Neural progenitor cell (in vitro differentiated cells): Measurements from ENCODE around the gene COLEC12. TPM values are rescaled to one million over a fixed set of nuclear protein-coding genes. Genes with fewer than 3 reads are reported as not detected.

Source experiments
- DNase-seq: peaks from one replicate; pipeline ENCODE4 v3.0.0-alpha.2; 2016; ENCODE audit warnings: low spot score
- H2AFZ ChIP-seq: fragments of 200-600 bp; sonication (generic); replicated peaks from 2 replicates; pipeline ENCODE4 v1.6.1; 2016; ENCODE audit warnings: antibody characterized with exemption
- H3F3A ChIP-seq: fragments of 200-600 bp; sonication (generic); 2 replicates; pipeline ENCODE4 v1.6.1; 2016; ENCODE audit warnings: antibody characterized with exemption, low read depth
- H3K27ac ChIP-seq: fragments of 200-600 bp; sonication (generic); 2 replicates; pipeline ENCODE4 v1.5.1; 2016; ENCODE audit warnings: mild to moderate bottlenecking
- H3K27me3 ChIP-seq: fragments of 200-600 bp; sonication (generic); 2 replicates; pipeline ENCODE4 v1.6.1; 2016; ENCODE audit warnings: mild to moderate bottlenecking, moderate library complexity
- H3K36me3 ChIP-seq: fragments of 200-600 bp; sonication (generic); 2 replicates; pipeline ENCODE4 v1.5.1; 2016
- H3K4me1 ChIP-seq: fragments of 200-600 bp; sonication (generic); 2 replicates; pipeline ENCODE4 v1.6.1; 2016; ENCODE audit warnings: mixed run types
- H3K4me2 ChIP-seq: fragments of 200-600 bp; sonication (generic); 2 replicates; pipeline ENCODE4 v1.6.1; 2016
- H3K4me3 ChIP-seq: fragments of 200-600 bp; sonication (generic); 2 replicates; pipeline ENCODE4 v1.5.1; 2016
- H3K79me2 ChIP-seq: fragments of 200-600 bp; sonication (generic); 2 replicates; pipeline ENCODE4 v1.6.1; 2016; ENCODE audit warnings: low read depth
- H3K9ac ChIP-seq: fragments of 200-600 bp; sonication (generic); 2 replicates; pipeline ENCODE4 v1.6.1; 2016
- H3K9me3 ChIP-seq: fragments of 200-600 bp; sonication (generic); 2 replicates; pipeline ENCODE4 v1.5.1; 2016; ENCODE audit warnings: low read depth
- H4K20me1 ChIP-seq: fragments of 200-600 bp; sonication (generic); 2 replicates; pipeline ENCODE4 v1.6.1; 2016; ENCODE audit warnings: low read depth
- H3K27ac Mint-ChIP-seq: 3 replicates; pipeline ENCODE4 v1.8.0; 2021; ENCODE audit warnings: mixed read lengths
- H3K27me3 Mint-ChIP-seq: 2 replicates; pipeline ENCODE4 v1.8.0; 2022; ENCODE audit warnings: low read depth, mild to moderate bottlenecking, inconsistent platforms, moderate library complexity, mixed read lengths; ENCODE audit not compliant: insufficient read depth
- H3K36me3 Mint-ChIP-seq: 3 replicates; pipeline ENCODE4 v1.8.0; 2021; ENCODE audit warnings: mixed read lengths
- H3K4me1 Mint-ChIP-seq: 3 replicates; pipeline ENCODE4 v1.8.0; 2021; ENCODE audit warnings: mixed read lengths
- H3K4me3 Mint-ChIP-seq: 3 replicates; pipeline ENCODE4 v1.8.0; 2021; ENCODE audit warnings: mild to moderate bottlenecking, moderate library complexity, mixed read lengths
- H3K9me3 Mint-ChIP-seq: 3 replicates; pipeline ENCODE4 v1.8.0; 2020; ENCODE audit warnings: mixed read lengths
- EZH2 ChIP-seq: fragments of 200-600 bp; sonication (generic); IDR thresholded peaks from 2 replicates; pipeline ENCODE4 v1.6.1; 2017; ENCODE audit warnings: antibody characterized with exemption, mild to moderate bottlenecking, moderate library complexity
- EZH2phosphoT487 ChIP-seq: fragments of 200-600 bp; sonication (generic); IDR thresholded peaks from 2 replicates; pipeline ENCODE4 v1.6.1; 2017; ENCODE audit warnings: antibody characterized with exemption
- total RNA-seq: library from RNA; depleted of rRNA; stranded (reverse); fragments of >200 nt; gene quantifications from 2 replicates; pipeline ENCODE4 v1.2.3, GENCODE V29; 2015; ENCODE audit warnings: low replicate concordance
- TF ChIP-seq, protein P1 (sequence below): fragments of 200-600 bp; sonication (generic); IDR thresholded peaks from 2 replicates; pipeline ENCODE4 v1.5.1; 2017; ENCODE audit warnings: antibody characterized with exemption, mild to moderate bottlenecking

COLEC12 gene
- total RNA-seq, 1 donor from 2014 or later, result 2.0 TPM

DNA sequence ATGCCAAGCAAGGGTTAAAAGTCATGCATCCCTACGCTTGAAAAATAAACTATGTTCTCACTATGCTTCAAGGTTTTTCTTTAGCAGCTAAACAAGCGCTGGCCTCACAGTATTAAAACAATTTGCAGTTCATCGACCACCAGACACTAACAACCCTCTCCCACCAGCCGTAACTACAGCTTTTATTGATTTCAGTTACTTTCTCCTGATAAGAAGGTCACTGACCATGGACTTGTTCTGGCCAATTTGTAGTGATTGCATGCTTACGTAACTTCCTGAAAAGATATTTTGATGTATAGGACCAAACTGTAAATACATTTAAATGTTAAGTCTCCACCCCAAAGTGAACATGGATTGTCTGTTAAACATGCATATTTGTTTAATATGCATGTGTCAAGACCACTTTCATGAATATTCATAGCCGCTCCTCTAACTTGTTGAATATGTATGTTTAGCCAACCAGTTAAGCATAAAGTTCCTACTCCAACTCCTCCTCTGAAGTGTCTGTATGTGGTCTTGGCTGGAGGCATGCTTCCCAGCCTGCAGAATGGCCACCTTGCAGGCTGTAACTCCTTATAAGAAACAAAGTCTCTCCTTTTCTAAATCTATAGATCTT is 230.9 kb downstream of the COLEC12 start:
- Histone ChIP-seq H3K27me3 (no peaks in the 10 kb centered on the region), H3K79me2 (peaks cover 30% of the 10 kb centered on the region), H3K4me1 (peaks cover 24% of the 10 kb centered on the region), H3F3A (peaks cover 12% of the 10 kb centered on the region), H3K4me3 (peak overlapping the region; percentile 69), H3K4me2 (peak overlapping the region; percentile 87), H3K27ac (no peak overlapping the region), H4K20me1 (peaks cover 11% of the 10 kb centered on the region), H3K36me3 (peaks cover 7% of the 10 kb centered on the region), H3K9ac (no peak overlapping the region), H2AFZ (no peak overlapping the region), H3K9me3 (no peaks in the 10 kb centered on the region)
- H3K27me3 Mint-ChIP-seq, result no peaks in the 10 kb centered on the region
- TF ChIP-seq EZH2phosphoT487, result no peak
- TF ChIP-seq, protein P1, sequence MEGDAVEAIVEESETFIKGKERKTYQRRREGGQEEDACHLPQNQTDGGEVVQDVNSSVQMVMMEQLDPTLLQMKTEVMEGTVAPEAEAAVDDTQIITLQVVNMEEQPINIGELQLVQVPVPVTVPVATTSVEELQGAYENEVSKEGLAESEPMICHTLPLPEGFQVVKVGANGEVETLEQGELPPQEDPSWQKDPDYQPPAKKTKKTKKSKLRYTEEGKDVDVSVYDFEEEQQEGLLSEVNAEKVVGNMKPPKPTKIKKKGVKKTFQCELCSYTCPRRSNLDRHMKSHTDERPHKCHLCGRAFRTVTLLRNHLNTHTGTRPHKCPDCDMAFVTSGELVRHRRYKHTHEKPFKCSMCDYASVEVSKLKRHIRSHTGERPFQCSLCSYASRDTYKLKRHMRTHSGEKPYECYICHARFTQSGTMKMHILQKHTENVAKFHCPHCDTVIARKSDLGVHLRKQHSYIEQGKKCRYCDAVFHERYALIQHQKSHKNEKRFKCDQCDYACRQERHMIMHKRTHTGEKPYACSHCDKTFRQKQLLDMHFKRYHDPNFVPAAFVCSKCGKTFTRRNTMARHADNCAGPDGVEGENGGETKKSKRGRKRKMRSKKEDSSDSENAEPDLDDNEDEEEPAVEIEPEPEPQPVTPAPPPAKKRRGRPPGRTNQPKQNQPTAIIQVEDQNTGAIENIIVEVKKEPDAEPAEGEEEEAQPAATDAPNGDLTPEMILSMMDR, result no peak
- no peak for TF ChIP-seq EZH2
- H3K9me3 Mint-ChIP-seq, result no peaks in the 10 kb centered on the region
- no peaks in the 10 kb centered on the region for H3K36me3 Mint-ChIP-seq
- no peak for DNase-seq
- H3K27ac Mint-ChIP-seq, result no peak overlapping the region
- H3K4me3 Mint-ChIP-seq, result peak overlapping the region; percentile 99
- peaks cover 17% of the 10 kb centered on the region for H3K4me1 Mint-ChIP-seq

DNA sequence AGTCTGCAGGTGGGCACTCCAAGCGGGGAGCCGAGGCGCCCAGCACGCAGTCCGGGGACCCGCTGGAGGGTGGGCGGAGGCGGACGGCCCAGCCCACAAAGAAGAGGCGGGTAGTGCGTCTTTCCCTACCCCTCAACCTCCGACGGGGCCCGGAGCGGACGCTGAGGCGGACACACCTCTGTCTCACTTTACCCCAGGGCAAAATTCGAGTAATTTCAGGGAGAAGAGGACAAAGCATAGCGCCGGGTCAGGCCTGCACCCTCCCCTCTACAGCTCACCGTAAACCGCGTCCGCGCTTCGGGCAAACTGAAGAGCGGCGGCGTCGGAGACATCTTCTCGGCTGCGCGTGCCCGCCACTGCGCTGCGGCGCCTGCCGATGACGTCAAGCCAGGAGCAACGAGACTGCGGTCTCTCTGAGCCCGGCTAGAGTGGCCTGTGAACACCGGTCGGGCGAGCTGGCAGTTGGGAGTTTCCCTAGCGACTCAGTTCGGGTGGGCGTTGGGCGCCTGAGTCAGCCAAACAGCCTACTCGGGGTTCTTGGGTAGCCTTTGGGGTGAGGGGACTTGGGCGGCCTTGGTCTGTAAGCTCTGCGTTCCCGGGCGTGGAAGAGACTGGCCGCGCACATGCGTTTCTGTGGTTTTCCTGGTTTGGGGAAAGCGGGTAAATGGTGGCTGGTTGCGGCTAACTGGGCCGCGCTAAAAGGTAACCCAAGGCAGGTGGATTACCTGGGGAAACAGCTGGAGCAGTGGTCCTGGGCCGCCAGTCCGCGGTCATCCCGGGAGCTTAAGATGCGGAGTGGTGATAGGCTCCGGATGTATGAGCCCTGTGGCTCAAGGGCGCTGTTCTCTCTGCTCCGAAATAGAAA is 232.6 kb downstream of the COLEC12 start, which contains the start of gene THOC1:
TSS of gene THOC1 (minus strand) at position 360 of the 865 bp plus-strand sequence. CDS start at position 332, 28 bp downstream.
- Mint-ChIP-seq H3K36me3 (peaks cover 6% of the 10 kb centered on the region), H3K27me3 (peaks cover 3% of the 10 kb centered on the region), H3K27ac (peak within 1 kb of the TSS; percentile 97), H3K9me3 (no peaks in the 10 kb centered on the region), H3K4me1 (peaks cover 17% of the 10 kb centered on the region), H3K4me3 (peak within 1 kb of the TSS; percentile 99)
- Histone ChIP-seq H3F3A (peaks cover 12% of the 10 kb centered on the region), H4K20me1 (peaks cover 11% of the 10 kb centered on the region), H3K4me3 (peak within 1 kb of the TSS; percentile 69), H3K27me3 (no peaks in the 10 kb centered on the region), H3K4me2 (peak within 1 kb of the TSS; percentile 87), H2AFZ (peak within 1 kb of the TSS; percentile 98), H3K79me2 (peaks cover 42% of the 10 kb centered on the region), H3K9me3 (no peaks in the 10 kb centered on the region), H3K4me1 (peaks cover 24% of the 10 kb centered on the region), H3K9ac (peak within 1 kb of the TSS; percentile 66), H3K27ac (peak within 1 kb of the TSS; percentile 62), H3K36me3 (peaks cover 14% of the 10 kb centered on the region)
- TF ChIP-seq, protein P1, result no peak
- TF ChIP-seq EZH2, result peak; percentile 42
- peak; percentile 97 for DNase-seq

DNA sequence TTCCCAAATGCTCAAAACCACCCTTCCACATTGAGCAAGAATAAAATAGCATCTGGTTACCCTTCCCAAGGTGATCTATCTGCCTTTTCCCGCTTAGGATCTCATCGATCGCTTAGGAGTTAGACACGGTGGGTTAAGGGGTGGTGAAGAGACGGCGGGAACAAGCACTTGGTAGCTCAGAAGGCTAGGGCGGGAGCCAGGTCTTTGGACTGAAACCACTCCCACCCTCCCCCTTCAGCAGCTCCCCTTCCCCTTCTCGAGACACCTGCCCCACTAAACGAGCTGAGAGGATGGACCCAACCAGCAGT is 233.2 kb downstream of the COLEC12 start:
- H3K27me3 ChIP-seq, result no peaks in the 10 kb centered on the region
- peak overlapping the region; percentile 87 for H3K4me2 ChIP-seq
- Mint-ChIP-seq H3K9me3 (no peaks in the 10 kb centered on the region), H3K27me3 (peaks cover 3% of the 10 kb centered on the region), H3K27ac (peak overlapping the region; percentile 90), H3K4me3 (peak overlapping the region; percentile 99), H3K36me3 (peaks cover 6% of the 10 kb centered on the region), H3K4me1 (peaks cover 17% of the 10 kb centered on the region)
- H3K4me3 ChIP-seq, result peak overlapping the region; percentile 69
- DNase-seq, result no peak
- peaks cover 14% of the 10 kb centered on the region for H3K36me3 ChIP-seq
- peaks cover 18% of the 10 kb centered on the region for H3K4me1 ChIP-seq
- H3F3A ChIP-seq, result peaks cover 9% of the 10 kb centered on the region
- H2AFZ ChIP-seq, result peak overlapping the region; percentile 98
- H3K79me2 ChIP-seq, result peaks cover 47% of the 10 kb centered on the region
- TF ChIP-seq EZH2 (no peak), EZH2phosphoT487 (no peak)
- TF ChIP-seq, protein P1, result no peak
- no peaks in the 10 kb centered on the region for H3K9me3 ChIP-seq
- H3K27ac ChIP-seq, result peak overlapping the region; percentile 62
- H4K20me1 ChIP-seq, result peaks cover 11% of the 10 kb centered on the region
- peak overlapping the region; percentile 66 for H3K9ac ChIP-seq

Other genes starting within 250 kb of the COLEC12 start
- 148 and 241 TPM in 2 replicates for gene THOC1, start 232.7 kb downstream of the COLEC12 start, total RNA-seq
- gene CETN1, start 79.7 kb upstream of the COLEC12 start, total RNA-seq, result not detected in 2 replicates
- gene CLUL1, start 96.3 kb upstream of the COLEC12 start, total RNA-seq, result 1.1 TPM in 1 of 2 replicates, not detected in the other
- 60.3 and 86.9 TPM in 2 replicates for gene TYMS, start 157.0 kb upstream of the COLEC12 start, total RNA-seq
- gene ENOSF1, start 211.9 kb upstream of the COLEC12 start, total RNA-seq, result 20.2 and 29.7 TPM in 2 replicates